CD4-positive, CD25-positive, alpha-beta regulatory T cell (primary cell): ENCODE results near the gene ZNF711. TPM values are rescaled to one million over a fixed set of nuclear protein-coding genes. Genes with fewer than 3 reads are reported as not detected.
"Not testable (repeated sequence)": the region's sequence is repeated elsewhere in the genome, so short reads cannot be mapped to it uniquely, and the experiment has no call there.

Experiments
- ATAC-seq, 2 donors: fragments of 150-1000 bp; cut with Tn5 transposase; one replicate each; pipeline ENCODE4 v1.10.0; 2021; ENCODE audit warnings: low read depth in 2 of 2, moderate number of reproducible peaks in 2 of 2, moderate library complexity in 1 of 2
- DNase-seq, 3 donors: peaks; one replicate each; pipeline versions ENCODE4 v3.0.0 to v3.0.0-alpha.2; 2012 to 2022; ENCODE audit warnings: mixed read lengths in 1 of 3
- H3K27ac ChIP-seq: one replicate; pipeline ENCODE4 v1.7.0; 2013; ENCODE audit warnings: mild to moderate bottlenecking, low read length; ENCODE audit not compliant: insufficient read depth, poor library complexity, severe bottlenecking
- H3K27me3 ChIP-seq: one replicate; pipeline ENCODE4 v1.7.0; 2013; ENCODE audit warnings: low read length; ENCODE audit not compliant: control insufficient read depth, insufficient read depth
- H3K36me3 ChIP-seq: one replicate; pipeline ENCODE4 v1.7.0; 2013; ENCODE audit warnings: mild to moderate bottlenecking, low read length, moderate library complexity; ENCODE audit not compliant: control insufficient read depth, insufficient read depth
- H3K4me1 ChIP-seq: 2 replicates; pipeline ENCODE4 v1.7.0; 2013; ENCODE audit warnings: mild to moderate bottlenecking, low read length; ENCODE audit not compliant: insufficient read depth, control insufficient read depth, poor library complexity, severe bottlenecking
- H3K4me3 ChIP-seq: one replicate; pipeline ENCODE4 v1.7.0; 2013; ENCODE audit warnings: low read depth, mild to moderate bottlenecking, low read length, moderate library complexity
- H3K9me3 ChIP-seq, 2 experiments: 1 replicate in 1 of 2; 2 replicates in 1 of 2; pipeline ENCODE4 v1.7.0; 2013; ENCODE audit warnings: low read length in 2 of 2, mild to moderate bottlenecking in 1 of 2, moderate library complexity in 1 of 2; ENCODE audit not compliant: control insufficient read depth in 2 of 2
- H3K27ac Mint-ChIP-seq, 3 donors: one replicate each; pipeline ENCODE4 v1.8.0; 2020 to 2022; ENCODE audit warnings: mild to moderate bottlenecking in 3 of 3, mixed read lengths in 3 of 3, moderate library complexity in 2 of 3
- H3K27me3 Mint-ChIP-seq: one replicate; pipeline ENCODE4 v1.8.0; 2022; ENCODE audit warnings: mild to moderate bottlenecking, mixed read lengths
- H3K36me3 Mint-ChIP-seq: one replicate; pipeline ENCODE4 v1.8.0; 2020; ENCODE audit warnings: mixed read lengths
- H3K4me1 Mint-ChIP-seq, 4 donors: one replicate each; pipeline ENCODE4 v1.8.0; 2020 to 2022; ENCODE audit warnings: mixed read lengths in 4 of 4, mild to moderate bottlenecking in 1 of 4
- H3K4me3 Mint-ChIP-seq, 4 donors: one replicate each; pipeline ENCODE4 v1.8.0; 2020 to 2022; ENCODE audit warnings: mild to moderate bottlenecking in 4 of 4, mixed read lengths in 4 of 4, moderate library complexity in 3 of 4
- H3K9me3 Mint-ChIP-seq, 7 donors: one replicate each; pipeline ENCODE4 v1.8.0; 2020 to 2022; ENCODE audit warnings: mixed read lengths in 7 of 7, mild to moderate bottlenecking in 3 of 7, moderate library complexity in 2 of 7
- polyA plus RNA-seq, 4 donors: library from polyadenylated mRNA; unstranded; fragments of 300-500 nt; fragmentation: Illumina TruSeq; gene quantifications; one replicate each; pipeline ENCODE4 v1.2.3, GENCODE V29; 2021
- total RNA-seq: library from RNA; stranded (reverse); gene quantifications from one replicate; pipeline ENCODE4 v1.2.3, GENCODE V29; 2022

Gene ZNF711
- total and polyA plus RNA-seq, 5 donors from 2014 or later = 0.31 to 1.2 (median 0.50) TPM; not detected in 1

GRCh38 chrX:85243155-85243554 lies 636 bp upstream of the ZNF711 start:
- Mint-ChIP-seq H3K27me3 (peaks cover 18% of the 10 kb centered on the region), H3K4me1 (peaks cover 0 to 13% (median 2%) of the 10 kb centered on the region in 4 donors), H3K36me3 (no peaks in the 10 kb centered on the region), H3K4me3 (peak overlapping the region in 3 of 4 donors; percentile 38 to 54 (median 51)), H3K27ac (no peak overlapping the region), H3K9me3 (peaks cover 0 to 5% (median 0%) of the 10 kb centered on the region in 7 donors)
- Histone ChIP-seq H3K27ac (no peak overlapping the region), H3K36me3 (no peaks in the 10 kb centered on the region), H3K4me3 (no peak overlapping the region), H3K27me3 (peaks cover 3% of the 10 kb centered on the region), H3K9me3 (no peaks in the 10 kb centered on the region), H3K4me1 (no peaks in the 10 kb centered on the region)
- no peak for DNase-seq
- no peak for ATAC-seq

- peak overlapping the region; percentile 48 to 86 (median 70) for H3K4me3 Mint-ChIP-seq
- H3K27ac Mint-ChIP-seq = peak overlapping the region in 1 of 3 donors; percentile 37
- peaks cover 18% of the 10 kb centered on the region for H3K27me3 Mint-ChIP-seq
- Histone ChIP-seq H3K36me3 (no peaks in the 10 kb centered on the region), H3K4me1 (no peaks in the 10 kb centered on the region), H3K27me3 (peaks cover 3% of the 10 kb centered on the region), H3K9me3 (no peaks in the 10 kb centered on the region), H3K4me3 (peak overlapping the region; percentile 50), H3K27ac (no peak overlapping the region)
- DNase-seq (peak in 1 of 3 donors; percentile 2), ATAC-seq (no peak)
- no peaks in the 10 kb centered on the region for H3K36me3 Mint-ChIP-seq
- H3K9me3 Mint-ChIP-seq = peaks cover 0 to 7% (median 0%) of the 10 kb centered on the region in 7 donors
- peaks cover 0 to 13% (median 2%) of the 10 kb centered on the region in 4 donors for H3K4me1 Mint-ChIP-seq
Measured at GRCh38 chrX:85244450-85245211, 840 bp downstream of the ZNF711 start.

GRCh38 chrX:85285286-85285685 lies 41.5 kb downstream of the ZNF711 start:
- H3K4me3 ChIP-seq, H3K27me3 Mint-ChIP-seq, H3K27me3 ChIP-seq, H3K4me1 ChIP-seq, H3K36me3 ChIP-seq, H3K4me3 Mint-ChIP-seq, H3K4me1 Mint-ChIP-seq, ATAC-seq, H3K27ac Mint-ChIP-seq, H3K36me3 Mint-ChIP-seq, DNase-seq, H3K27ac ChIP-seq, H3K9me3 ChIP-seq: not testable (repeated sequence)
- H3K9me3 Mint-ChIP-seq = peaks cover 0 to 13% (median 7%) of the 10 kb centered on the region in 7 donors

GRCh38 chrX:85288992-85289723 lies 45.4 kb downstream of the ZNF711 start:
- no peak overlapping the region for H3K4me3 ChIP-seq
- no peaks in the 10 kb centered on the region for H3K9me3 ChIP-seq
- Mint-ChIP-seq H3K4me1 (no peaks in the 10 kb centered on the region), H3K9me3 (peaks cover 0 to 8% (median 6%) of the 10 kb centered on the region in 7 donors), H3K4me3 (no peak overlapping the region), H3K27ac (no peak overlapping the region), H3K27me3 (no peaks in the 10 kb centered on the region), H3K36me3 (no peaks in the 10 kb centered on the region)
- ATAC-seq (no peak), DNase-seq (no peak)
- H3K36me3 ChIP-seq = no peaks in the 10 kb centered on the region
- no peaks in the 10 kb centered on the region for H3K4me1 ChIP-seq
- H3K27me3 ChIP-seq = no peaks in the 10 kb centered on the region
- no peak overlapping the region for H3K27ac ChIP-seq

- H3K27ac Mint-ChIP-seq = no peak overlapping the region
- H3K4me3 Mint-ChIP-seq = no peak overlapping the region
- Histone ChIP-seq H3K27me3 (no peaks in the 10 kb centered on the region), H3K27ac (no peak overlapping the region), H3K4me3 (no peak overlapping the region), H3K9me3 (no peaks in the 10 kb centered on the region), H3K4me1 (no peaks in the 10 kb centered on the region), H3K36me3 (no peaks in the 10 kb centered on the region)
- ATAC-seq (no peak), DNase-seq (no peak)
- H3K9me3 Mint-ChIP-seq = peaks cover 0 to 3% (median 0%) of the 10 kb centered on the region in 7 donors
- H3K4me1 Mint-ChIP-seq = no peaks in the 10 kb centered on the region
- H3K27me3 Mint-ChIP-seq = no peaks in the 10 kb centered on the region
- H3K36me3 Mint-ChIP-seq = no peaks in the 10 kb centered on the region
Measured at GRCh38 chrX:85303544-85303943, 59.8 kb downstream of the ZNF711 start.

GRCh38 chrX:85309717-85310116 lies 65.9 kb downstream of the ZNF711 start:
- Mint-ChIP-seq H3K4me1 (no peaks in the 10 kb centered on the region), H3K36me3 (no peaks in the 10 kb centered on the region), H3K9me3 (peaks cover 0 to 10% (median 2%) of the 10 kb centered on the region in 7 donors), H3K27ac (no peak overlapping the region), H3K27me3 (no peaks in the 10 kb centered on the region), H3K4me3 (no peak overlapping the region)
- no peak for DNase-seq
- Histone ChIP-seq H3K27ac (no peak overlapping the region), H3K36me3 (no peaks in the 10 kb centered on the region), H3K4me3 (no peak overlapping the region), H3K4me1 (no peaks in the 10 kb centered on the region), H3K9me3 (no peaks in the 10 kb centered on the region), H3K27me3 (no peaks in the 10 kb centered on the region)
- no peak for ATAC-seq

GRCh38 chrX:85311348-85311747 lies 67.6 kb downstream of the ZNF711 start:
- peaks cover 0 to 10% (median 2%) of the 10 kb centered on the region in 7 donors for H3K9me3 Mint-ChIP-seq
- H3K36me3 ChIP-seq, H3K4me1 ChIP-seq, H3K27ac Mint-ChIP-seq, ATAC-seq, H3K36me3 Mint-ChIP-seq, H3K4me1 Mint-ChIP-seq, H3K27me3 Mint-ChIP-seq, DNase-seq, H3K9me3 ChIP-seq, H3K4me3 ChIP-seq, H3K27me3 ChIP-seq, H3K4me3 Mint-ChIP-seq, H3K27ac ChIP-seq: not testable (repeated sequence)
